Esophagus (tissue), 2 donors: ENCODE results near the gene GPNMB. TPM values are rescaled to one million over a fixed set of nuclear protein-coding genes. Genes with fewer than 3 reads are reported as not detected.
"Not testable (repeated sequence)": the region's sequence is repeated elsewhere in the genome, so short reads cannot be mapped to it uniquely, and the experiment has no call there.

Experiments used
- H3K27ac ChIP-seq, 2 donors: one replicate each; pipeline ENCODE4 v1.5.1; 2013; ENCODE audit warnings: low read depth in 2 of 2, mild to moderate bottlenecking in 2 of 2, inconsistent platforms in 1 of 2, low read length in 1 of 2, moderate library complexity in 1 of 2
- H3K27me3 ChIP-seq, 2 donors: one replicate each; pipeline ENCODE4 v1.6.1; 2013; ENCODE audit warnings: low read length in 2 of 2, control low read depth in 1 of 2, mild to moderate bottlenecking in 1 of 2; ENCODE audit not compliant: insufficient read depth in 2 of 2, control insufficient read depth in 1 of 2
- H3K36me3 ChIP-seq, 2 donors: one replicate each; pipeline ENCODE4 v1.6.1; 2013; ENCODE audit warnings: low read length in 1 of 2; ENCODE audit not compliant: control insufficient read depth in 2 of 2, insufficient read depth in 2 of 2
- H3K4me1 ChIP-seq, 2 donors: one replicate each; pipeline ENCODE4 v1.6.1; 2013; ENCODE audit warnings: low read length in 1 of 2; ENCODE audit not compliant: control insufficient read depth in 2 of 2, insufficient read depth in 2 of 2
- H3K4me3 ChIP-seq, 2 donors: one replicate each; pipeline ENCODE4 v1.5.1; 2013; ENCODE audit warnings: low read length in 2 of 2, mild to moderate bottlenecking in 2 of 2, low read depth in 1 of 2, moderate library complexity in 1 of 2
- H3K9me3 ChIP-seq, 2 donors: one replicate each; pipeline ENCODE4 v1.6.1; 2013; ENCODE audit warnings: mild to moderate bottlenecking in 2 of 2, low read depth in 1 of 2, low read length in 1 of 2, moderate library complexity in 1 of 2; ENCODE audit not compliant: control insufficient read depth in 2 of 2, insufficient read depth in 1 of 2
- WGBS, 2 donors: extraction: QIAGEN DNeasy Blood & Tissue Kit; methylation state at CpG; one replicate each; pipeline ENCODE4 v1.1.7; 2013; 5-methylcytosine and 5-hydroxymethylcytosine counted together
- polyA plus RNA-seq, 2 donors: library from polyadenylated mRNA; stranded (reverse); fragments of 200-250 nt; gene quantifications; one replicate each; pipeline ENCODE4 v1.2.3, GENCODE V29; 2013
- donor health status: healthy with polysubstance abuse.
- donor health status: Bipolar disorder and iron deficiency.

The GPNMB gene
- polyA plus RNA-seq, 2 donors, result 30.6 to 55.0 TPM

GRCh38 chr7:23224364-23224763 is 22.2 kb upstream of the GPNMB start:
- H3K27ac ChIP-seq, H3K4me1 ChIP-seq, H3K27me3 ChIP-seq, H3K36me3 ChIP-seq, H3K9me3 ChIP-seq, H3K4me3 ChIP-seq: not testable (repeated sequence)
- WGBS, 2 donors, result 89 to 91% methylated on average over 3 to 4 of the region's 4 CpGs

DNA sequence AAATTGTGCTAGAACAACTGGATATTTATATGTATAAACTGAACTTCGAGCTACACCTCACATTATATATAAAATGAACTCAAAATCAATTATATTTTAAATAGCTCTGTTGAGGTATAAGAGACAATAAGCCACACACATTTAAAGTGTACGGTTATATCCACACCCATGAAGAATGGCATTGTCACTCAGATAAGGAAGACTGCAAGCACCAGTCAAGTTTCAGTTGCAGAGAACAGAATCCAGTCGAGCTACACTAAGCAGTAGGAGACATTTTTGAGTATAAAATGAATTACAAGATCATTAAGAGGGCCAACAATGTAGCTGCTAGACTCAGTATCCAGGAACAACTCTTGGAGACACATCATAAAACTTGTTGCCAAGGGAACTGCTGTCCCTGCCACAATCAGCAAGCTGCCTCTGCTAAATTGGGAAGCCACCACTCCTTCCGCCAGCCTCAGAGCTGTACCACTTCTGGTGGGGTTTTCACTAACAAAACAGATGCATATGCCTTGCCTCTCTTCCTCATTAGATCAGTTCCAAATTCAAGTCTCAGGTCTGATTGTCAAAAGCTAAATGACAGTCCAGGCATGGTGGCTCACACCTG is 19.6 kb upstream of the GPNMB start:
- H3K9me3 ChIP-seq, result peaks cover 0 to 4% of the 10 kb centered on the region in 2 donors
- no peaks in the 10 kb centered on the region for H3K4me1 ChIP-seq
- no peaks in the 10 kb centered on the region for H3K36me3 ChIP-seq
- no peaks in the 10 kb centered on the region for H3K27me3 ChIP-seq
- no peak overlapping the region for H3K27ac ChIP-seq
- 80 to 85% methylated on average over 4 of the region's 4 CpGs for WGBS, 2 donors
- H3K4me3 ChIP-seq, result no peak overlapping the region

DNA sequence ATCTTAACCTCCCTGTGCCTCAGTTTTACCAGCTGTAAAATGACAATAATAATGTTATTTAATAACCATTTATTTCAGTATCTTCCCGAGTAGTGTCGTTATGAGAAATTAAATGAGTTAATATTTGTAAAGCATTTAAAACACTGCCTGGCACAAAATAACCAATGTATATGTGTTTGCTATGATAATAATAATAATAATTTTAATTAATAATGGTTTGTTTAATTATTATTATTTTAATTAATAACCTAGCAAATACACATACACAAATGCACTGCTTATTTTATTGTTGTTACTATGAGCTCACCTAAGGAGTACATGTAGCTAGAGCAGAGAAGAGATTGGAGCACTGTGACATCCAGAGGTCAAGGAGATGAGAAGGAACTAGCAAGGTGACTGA is 18.2 kb upstream of the GPNMB start:
- H3K4me3 ChIP-seq, result no peak overlapping the region
- H3K4me1 ChIP-seq, result no peaks in the 10 kb centered on the region
- H3K36me3 ChIP-seq, result no peaks in the 10 kb centered on the region

GRCh38 chr7:23230641-23231101 is 15.9 kb upstream of the GPNMB start:
- H3K9me3 ChIP-seq, result peaks cover 0 to 4% of the 10 kb centered on the region in 2 donors
- H3K36me3 ChIP-seq, result no peaks in the 10 kb centered on the region
- no peak overlapping the region for H3K4me3 ChIP-seq
- H3K27me3 ChIP-seq, result no peaks in the 10 kb centered on the region
- H3K27ac ChIP-seq, result no peak overlapping the region
- no peaks in the 10 kb centered on the region for H3K4me1 ChIP-seq
- 65 to 66% methylated on average over 6 of the region's 6 CpGs for WGBS, 2 donors

More for the DNA sequence above, 18.2 kb upstream of the GPNMB start:
- H3K27me3 ChIP-seq, result no peaks in the 10 kb centered on the region
- no peak overlapping the region for H3K27ac ChIP-seq
- 96 to 97% methylated on average over 2 of the region's 2 CpGs for WGBS, 2 donors
- peaks cover 0 to 4% of the 10 kb centered on the region in 2 donors for H3K9me3 ChIP-seq

DNA sequence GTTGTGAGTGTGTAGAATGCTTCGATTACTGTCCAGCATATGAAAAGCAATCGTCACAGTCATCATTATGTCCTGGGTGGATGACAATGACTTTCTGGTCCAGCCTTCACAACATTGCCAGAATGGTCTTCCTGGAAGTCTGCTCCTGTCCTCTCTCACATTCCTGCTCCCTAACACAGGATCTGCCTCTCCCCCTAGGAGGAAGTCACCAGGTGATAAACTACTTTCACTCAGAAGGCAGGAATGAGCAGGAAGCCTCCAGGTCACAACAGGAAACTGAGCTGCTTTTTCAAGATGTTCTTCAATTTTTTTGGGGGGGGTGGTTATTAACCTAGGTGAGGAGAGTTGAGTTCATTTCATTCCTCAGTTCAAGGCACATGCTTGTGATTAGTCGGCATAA is 13.6 kb upstream of the GPNMB start:
- H3K4me3 ChIP-seq, result no peak overlapping the region
- no peaks in the 10 kb centered on the region for H3K27me3 ChIP-seq
- H3K36me3 ChIP-seq, result no peaks in the 10 kb centered on the region
- WGBS, 2 donors, result 87 to 94% methylated on average over 3 of the region's 3 CpGs
- no peaks in the 10 kb centered on the region for H3K4me1 ChIP-seq
- peaks cover 0 to 4% of the 10 kb centered on the region in 2 donors for H3K9me3 ChIP-seq
- H3K27ac ChIP-seq, result no peak overlapping the region

DNA sequence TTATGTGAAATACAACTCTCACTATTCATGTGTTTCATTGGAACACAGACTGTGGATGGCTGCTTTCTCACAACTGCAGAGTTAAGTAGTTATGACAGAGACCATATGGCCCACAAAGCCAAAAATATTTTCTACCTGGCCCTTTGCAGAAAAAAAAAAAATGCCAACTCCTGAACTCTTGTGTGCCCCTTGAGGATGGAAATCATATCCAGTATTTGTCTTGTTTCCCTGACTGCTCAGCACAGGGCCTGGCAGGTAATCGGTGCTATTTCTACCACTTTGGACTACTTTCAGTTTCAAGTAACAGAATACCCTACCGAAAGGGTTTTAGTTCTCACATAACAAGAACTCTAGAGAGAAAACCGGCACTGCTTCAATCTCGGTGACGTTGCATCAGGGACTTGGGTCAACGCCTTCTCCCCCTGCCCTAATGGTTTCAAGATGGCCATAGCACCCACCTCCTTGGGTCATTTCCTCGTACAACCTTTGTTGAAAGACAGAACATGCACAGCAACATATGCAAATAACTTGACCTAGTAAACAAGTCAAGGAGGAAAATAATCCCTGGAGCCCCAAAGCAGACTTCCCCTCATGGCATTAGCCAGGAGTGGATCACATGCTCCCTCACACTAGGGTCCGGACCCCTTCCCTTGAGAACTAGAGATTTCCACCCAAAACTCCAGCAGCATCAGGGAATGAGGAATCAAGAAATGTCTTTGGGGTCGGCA is 11.8 kb upstream of the GPNMB start:
- no peak overlapping the region for H3K4me3 ChIP-seq
- no peaks in the 10 kb centered on the region for H3K36me3 ChIP-seq
- H3K9me3 ChIP-seq, result no peaks in the 10 kb centered on the region
- peak overlapping the region in 1 of 2 donors; percentile 42 for H3K27ac ChIP-seq
- WGBS, 2 donors, result 51 to 55% methylated on average over 9 of the region's 9 CpGs
- no peaks in the 10 kb centered on the region for H3K4me1 ChIP-seq
- H3K27me3 ChIP-seq, result no peaks in the 10 kb centered on the region

GRCh38 chr7:23235813-23236221 is 10.8 kb upstream of the GPNMB start:
- peak overlapping the region in 1 of 2 donors; percentile 63 for H3K27ac ChIP-seq
- H3K4me3 ChIP-seq, result no peak overlapping the region
- WGBS, 2 donors, result 50 to 60% methylated on average over 6 of the region's 6 CpGs
- H3K9me3 ChIP-seq, result no peaks in the 10 kb centered on the region
- H3K27me3 ChIP-seq, result no peaks in the 10 kb centered on the region
- H3K4me1 ChIP-seq, result no peaks in the 10 kb centered on the region
- H3K36me3 ChIP-seq, result no peaks in the 10 kb centered on the region

DNA sequence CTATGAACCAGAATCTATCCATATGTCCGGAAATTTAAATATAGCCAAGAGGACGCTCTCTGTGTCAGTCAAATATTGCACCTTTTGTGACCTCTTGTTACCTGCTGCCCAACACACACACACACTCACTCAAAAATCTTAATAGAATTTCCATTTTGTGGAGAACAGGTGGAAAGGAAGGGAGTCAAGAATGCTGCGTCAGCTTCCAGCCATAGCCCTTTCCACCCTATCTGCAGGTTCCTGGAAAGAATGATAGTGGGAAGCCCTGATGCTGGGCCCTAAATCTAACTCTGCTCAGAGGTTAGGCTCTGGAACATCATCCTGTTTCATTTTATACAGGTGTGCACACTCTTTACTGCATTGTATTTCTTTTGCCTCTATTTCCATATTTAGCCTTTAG is 9.6 kb upstream of the GPNMB start:
- Histone ChIP-seq H3K27ac (no peak overlapping the region), H3K27me3 (no peaks in the 10 kb centered on the region), H3K4me1 (no peaks in the 10 kb centered on the region), H3K36me3 (no peaks in the 10 kb centered on the region), H3K4me3 (no peak overlapping the region), H3K9me3 (no peaks in the 10 kb centered on the region)
- 93 to 95% methylated on average over 3 of the region's 3 CpGs for WGBS, 2 donors

DNA sequence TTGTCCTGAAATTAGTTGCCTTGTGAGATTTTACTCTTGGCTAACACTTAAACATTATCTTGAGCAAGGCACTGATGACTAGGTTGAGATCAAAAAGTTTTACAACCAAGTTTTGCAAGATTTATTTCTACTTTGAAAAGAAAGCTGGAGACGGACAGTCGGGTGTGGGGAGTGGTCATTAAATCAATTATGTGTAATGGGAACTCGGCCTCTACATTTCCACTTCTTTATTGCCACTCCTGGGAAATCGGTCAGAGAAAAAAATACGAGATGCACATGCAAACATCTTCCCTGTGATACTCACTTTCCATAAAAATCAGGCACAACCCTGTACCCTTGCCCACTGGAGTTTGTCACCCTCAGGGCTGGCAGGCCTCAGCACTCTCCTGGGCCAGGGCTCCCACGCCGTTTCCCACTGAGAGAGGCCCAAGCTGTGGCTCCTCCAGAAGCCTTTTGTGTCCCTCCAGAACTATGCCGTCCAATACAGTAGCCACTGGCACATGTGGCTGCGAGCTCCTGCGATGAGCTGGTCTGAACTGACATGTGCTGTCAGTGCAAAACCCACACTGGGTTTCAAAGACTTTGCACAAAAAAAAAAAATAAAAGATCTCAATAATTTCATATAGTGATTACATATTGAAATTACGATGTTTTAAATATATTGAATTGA is 7.5 kb upstream of the GPNMB start:
- Histone ChIP-seq H3K4me1 (no peaks in the 10 kb centered on the region), H3K36me3 (no peaks in the 10 kb centered on the region), H3K4me3 (no peak overlapping the region), H3K27ac (no peak overlapping the region), H3K9me3 (no peaks in the 10 kb centered on the region), H3K27me3 (no peaks in the 10 kb centered on the region)
- 71 to 81% methylated on average over 11 of the region's 11 CpGs for WGBS, 2 donors
